Left renal pelvis (tissue), 4 donors: Measurements from ENCODE around the gene GRB10. TPM values are rescaled to one million over a fixed set of nuclear protein-coding genes. Genes with fewer than 3 reads are reported as not detected.
A peak's percentile ranks its signal among the peaks of the same experiment; 100 is the strongest.

Experiments
- DNase-seq, 4 donors: peaks; one replicate each; pipeline ENCODE4 v3.0.0-alpha.2; 2013; ENCODE audit warnings: low read depth in 4 of 4, low spot score in 3 of 4
- polyA plus RNA-seq, 4 donors: library from polyadenylated mRNA; unstranded; fragments of 120-200 nt; gene quantifications; one replicate each; pipeline ENCODE4 v1.2.1, GENCODE V29; 2013; ENCODE audit not compliant: insufficient read length in 4 of 4

The GRB10 gene
- polyA plus RNA-seq, 4 donors: 13.6 to 43.4 (median 31.6) TPM

DNA sequence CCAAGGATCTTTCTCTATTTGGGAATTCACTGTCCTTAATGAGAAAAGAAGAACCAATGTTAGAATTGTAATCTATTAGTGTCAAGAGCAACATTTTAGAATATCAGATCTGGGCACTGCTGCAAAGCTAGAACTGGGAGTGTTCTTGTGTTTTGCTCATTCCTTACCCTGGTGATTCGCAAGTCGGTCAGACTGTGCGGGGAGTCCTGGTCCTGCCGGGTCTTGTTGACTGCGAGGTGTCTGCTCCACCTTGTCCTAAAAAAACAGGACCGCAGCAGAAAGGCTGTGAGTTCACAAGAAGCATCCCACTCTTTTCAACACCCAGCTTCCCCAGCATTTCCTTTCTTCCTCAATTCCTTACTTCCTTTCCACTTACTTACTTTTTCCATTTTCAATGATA, 79.0 kb downstream of the GRB10 start:
- no peak for DNase-seq

DNA sequence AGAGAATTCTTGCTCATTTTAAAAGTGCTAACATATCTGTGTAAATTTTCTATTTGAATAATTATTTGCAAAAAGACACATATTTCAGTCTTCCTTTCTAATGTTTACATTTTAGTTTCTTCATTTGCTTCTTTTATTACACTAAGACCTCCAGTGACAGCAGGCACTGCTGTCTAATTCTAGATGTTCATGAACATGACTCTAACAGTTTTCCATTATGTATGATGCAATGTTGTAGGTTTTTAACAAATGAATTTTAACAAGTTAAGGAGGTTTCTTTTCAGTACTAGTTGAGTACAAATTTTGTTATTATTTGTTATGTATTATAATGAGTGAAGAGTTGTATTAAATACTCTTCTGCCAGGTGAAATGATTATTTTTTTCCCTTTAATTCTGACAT, 83.6 kb downstream of the GRB10 start:
- DNase-seq: no peak

GRCh38 chr7:50697748-50698147, 84.9 kb downstream of the GRB10 start:
- DNase-seq: no peak

- no peak for DNase-seq
Measured at GRCh38 chr7:50696810-50697582, 85.7 kb downstream of the GRB10 start.

DNA sequence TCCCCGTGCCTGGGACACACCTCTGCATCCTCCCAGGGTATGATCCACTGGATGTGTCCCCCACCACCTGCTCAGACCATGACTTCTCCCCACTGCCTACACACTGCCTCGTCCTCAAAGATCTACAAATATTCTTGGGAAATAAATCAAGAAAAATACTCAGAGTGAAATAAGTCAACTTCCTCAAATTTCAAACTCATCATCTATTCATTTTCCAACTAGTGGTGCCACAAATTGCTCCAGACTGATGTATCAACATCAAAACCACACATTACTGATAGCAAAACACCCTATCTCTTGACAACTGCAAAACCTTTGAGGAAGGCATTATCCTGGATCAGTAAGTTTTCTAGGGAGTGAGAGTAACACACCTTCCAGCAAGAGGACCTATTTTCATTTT, 87.7 kb downstream of the GRB10 start:
- DNase-seq: no peak

DNA sequence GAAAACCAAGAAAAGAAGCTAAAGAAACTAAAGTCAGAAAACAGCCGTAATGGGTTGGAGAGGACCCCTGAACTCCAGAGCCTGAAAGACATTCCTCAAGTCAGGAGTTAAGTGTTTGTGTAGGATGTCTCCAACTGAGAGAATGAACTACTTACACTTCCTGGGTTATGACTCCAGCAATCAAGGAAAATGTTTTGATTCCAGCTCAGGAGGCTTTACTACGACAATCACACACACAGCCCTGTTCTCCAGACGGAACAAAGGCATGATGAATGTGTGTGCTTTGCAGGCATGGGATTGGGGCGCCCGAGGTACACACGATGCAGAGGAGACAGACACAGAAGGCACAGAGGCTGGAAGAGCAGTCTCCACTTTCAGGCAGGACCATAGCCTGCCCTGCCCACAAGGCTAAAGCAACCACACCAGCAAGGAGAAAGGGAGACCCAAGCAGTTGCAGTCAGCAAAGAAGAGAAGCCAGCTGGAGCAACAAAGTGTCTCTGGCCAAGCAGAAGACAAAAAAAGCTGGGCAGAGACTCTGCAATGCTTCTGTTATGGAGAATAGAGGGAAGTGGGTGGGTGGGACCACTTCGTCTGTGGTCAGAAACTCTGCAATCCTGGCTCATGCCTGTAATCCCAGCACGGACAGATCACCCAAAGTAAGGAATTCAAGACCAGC, 89.1 kb downstream of the GRB10 start:
- DNase-seq: no peak

- DNase-seq: no peak
Measured at GRCh38 chr7:50690541-50691011, 92.1 kb downstream of the GRB10 start.

DNA sequence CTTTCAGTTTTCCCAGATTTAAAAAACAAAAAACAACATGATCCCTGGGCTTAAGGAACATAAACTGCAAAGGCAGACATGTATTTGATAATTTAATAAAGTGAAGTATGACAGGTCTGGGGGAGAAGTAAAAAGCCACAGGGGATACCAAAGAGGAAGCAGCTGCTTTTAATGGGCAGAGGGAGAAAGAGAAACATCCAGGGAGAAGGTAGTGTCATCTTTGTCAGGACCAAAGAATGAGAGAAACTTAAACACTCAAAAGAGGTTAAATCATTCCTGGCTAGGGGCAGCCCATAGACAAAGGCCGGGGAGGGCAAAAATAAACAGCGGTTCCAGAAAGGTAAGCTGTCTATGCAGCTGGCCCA, 94.5 kb downstream of the GRB10 start:
- DNase-seq: no peak

- DNase-seq: no peak
Measured at GRCh38 chr7:50687575-50688225, 95.0 kb downstream of the GRB10 start.

DNA sequence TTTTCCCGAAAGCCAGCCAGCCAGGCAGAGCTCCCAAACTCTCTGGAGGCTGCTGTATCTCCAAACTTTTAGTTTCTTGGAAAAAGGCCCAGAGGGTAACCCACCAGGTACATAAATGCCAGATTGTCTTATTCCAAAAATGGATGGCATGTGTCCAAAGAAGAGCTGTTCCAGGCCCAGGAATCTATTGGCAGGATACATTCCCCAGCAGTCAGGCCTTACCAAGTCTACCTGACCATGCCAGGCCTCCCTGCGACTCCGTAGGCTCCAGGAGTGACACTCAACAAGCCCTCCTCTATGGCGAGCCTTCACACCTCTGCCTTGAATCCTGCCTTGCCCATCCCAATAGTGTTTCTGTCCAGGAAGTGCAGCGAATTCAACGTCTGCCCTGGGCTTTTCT, 95.6 kb downstream of the GRB10 start:
- DNase-seq: no peak

DNA sequence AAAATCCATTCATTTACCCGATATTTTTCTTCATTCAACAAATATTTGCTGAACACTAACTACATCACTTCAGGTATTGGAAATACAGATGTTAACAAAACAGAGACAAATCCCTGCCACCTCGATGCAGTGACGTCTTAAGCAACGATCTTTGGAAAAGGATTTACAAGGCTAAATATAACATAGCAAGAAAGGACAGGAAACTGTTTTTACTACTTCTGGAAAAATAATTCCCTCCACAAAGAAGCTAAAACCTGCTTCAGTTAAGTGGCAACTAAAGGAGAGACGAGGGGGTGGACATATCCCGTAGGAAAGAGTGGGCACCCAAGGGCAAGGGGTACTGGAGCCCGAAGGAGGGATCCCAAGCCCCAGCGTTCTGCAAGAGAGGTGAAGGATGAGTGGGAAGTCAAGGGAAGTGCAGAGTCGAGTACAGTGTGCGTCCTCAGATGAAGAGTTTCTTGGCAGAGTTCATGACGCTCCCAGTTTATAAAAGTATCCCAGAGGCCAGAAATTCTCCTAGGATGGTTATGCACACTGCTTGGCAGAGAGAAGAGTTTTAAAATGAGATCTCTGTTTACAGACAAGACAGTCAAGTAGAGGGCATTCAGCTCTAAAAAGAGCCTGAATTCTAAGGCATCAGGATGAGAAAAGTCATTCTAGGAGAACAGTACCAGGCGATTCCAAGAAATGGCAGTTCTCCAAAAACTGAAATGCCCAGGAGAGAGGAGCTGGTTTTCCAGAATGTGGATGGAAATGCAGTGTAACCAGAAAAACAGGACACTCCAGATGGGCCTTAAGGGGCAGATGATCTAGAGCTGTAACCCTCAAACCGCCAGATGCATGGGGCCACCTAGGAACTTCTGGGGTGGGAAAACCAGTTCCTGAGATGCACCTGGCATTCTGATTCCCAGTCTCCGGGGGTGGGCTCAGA, 97.3 kb downstream of the GRB10 start:
- DNase-seq: no peak

DNA sequence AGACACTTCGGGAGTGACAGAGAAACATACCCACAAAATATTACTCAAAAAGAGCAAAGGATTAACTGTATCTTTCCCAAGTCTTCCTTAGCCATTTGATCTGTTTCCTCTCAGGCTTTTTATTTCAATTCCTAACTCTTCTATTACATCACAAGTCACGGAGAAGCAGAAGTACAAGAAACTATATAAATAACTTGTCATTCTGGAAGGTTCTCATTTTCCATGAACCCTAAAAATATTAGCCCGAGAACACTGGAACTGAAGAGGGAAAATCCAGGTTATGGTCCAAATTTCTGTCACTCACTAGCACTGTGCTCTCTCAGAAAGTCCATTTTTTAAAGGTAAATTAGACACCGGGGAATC, 98.0 kb downstream of the GRB10 start:
- DNase-seq: no peak

DNA sequence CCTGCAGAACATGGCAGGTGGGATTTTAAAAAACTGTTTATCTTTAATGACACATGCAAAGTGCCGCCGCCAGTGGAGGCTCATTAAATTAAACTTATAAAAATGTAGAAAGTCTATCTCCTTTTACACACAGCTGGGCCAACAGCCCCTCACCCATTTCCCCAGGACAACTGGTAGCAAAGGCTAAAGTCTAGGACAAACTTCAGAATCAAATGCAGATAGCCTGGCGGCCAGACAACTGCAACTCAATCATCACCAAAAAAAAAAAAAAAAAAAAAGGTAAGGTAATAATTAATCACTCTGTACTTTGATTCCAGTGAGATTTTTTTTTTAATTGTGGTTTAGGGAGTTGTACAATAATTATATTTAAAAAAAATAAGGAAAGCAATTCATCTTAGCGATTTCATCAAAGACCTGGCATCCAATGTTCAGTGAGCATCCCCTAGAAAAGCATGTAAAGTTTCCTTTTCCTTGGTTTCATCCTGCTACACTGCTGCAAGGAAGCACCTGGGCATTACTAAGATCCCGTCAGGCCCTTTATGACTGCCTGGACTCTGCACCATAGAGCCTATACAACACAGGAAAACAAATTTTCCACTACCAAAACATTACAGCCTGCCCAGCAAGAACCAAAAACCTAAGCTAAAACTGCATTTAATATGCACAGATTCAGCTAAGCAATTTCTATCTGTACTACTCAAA, 98.5 kb downstream of the GRB10 start:
- no peak for DNase-seq

DNA sequence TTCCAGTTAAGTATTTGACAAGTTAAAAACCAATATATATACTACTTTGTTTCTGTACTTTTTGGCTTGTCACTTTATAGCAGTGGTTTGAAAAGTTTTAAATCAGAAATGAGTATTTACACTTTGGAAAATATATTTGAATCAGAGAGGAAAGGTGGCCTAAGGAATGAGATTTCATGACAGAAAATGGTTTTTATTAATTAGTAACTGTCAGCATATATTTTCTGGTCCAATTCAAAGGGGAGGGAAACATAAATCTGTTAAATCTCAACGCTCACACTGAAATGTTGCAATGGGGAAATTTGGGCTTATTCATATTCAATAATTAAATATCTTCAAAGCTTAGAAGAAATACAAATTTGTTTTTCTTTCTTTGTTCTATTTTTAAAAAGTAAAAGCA, 100.1 kb downstream of the GRB10 start:
- DNase-seq: no peak

DNA sequence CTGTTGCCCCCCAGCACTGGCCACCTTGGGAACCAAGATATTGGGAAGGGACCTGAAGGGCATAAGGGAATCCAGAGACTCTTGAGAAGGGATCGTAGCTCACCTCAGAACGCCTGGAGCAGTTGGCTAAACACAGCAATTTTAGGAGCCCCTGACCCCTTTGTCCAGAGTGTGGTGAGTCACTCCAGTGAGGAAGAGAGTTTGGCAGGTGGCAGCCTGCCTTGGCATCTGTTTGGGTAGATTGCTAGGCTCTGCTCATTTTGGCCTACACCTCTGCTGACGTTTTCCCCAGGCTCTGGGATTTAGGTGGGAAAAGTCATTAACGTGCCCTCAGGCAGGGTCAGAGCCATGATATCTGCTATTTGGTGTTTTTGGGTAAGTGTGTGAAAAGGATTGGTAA, 100.6 kb downstream of the GRB10 start:
- DNase-seq: no peak

GRCh38 chr7:50681432-50682045, 101.2 kb downstream of the GRB10 start:
- no peak for DNase-seq

DNA sequence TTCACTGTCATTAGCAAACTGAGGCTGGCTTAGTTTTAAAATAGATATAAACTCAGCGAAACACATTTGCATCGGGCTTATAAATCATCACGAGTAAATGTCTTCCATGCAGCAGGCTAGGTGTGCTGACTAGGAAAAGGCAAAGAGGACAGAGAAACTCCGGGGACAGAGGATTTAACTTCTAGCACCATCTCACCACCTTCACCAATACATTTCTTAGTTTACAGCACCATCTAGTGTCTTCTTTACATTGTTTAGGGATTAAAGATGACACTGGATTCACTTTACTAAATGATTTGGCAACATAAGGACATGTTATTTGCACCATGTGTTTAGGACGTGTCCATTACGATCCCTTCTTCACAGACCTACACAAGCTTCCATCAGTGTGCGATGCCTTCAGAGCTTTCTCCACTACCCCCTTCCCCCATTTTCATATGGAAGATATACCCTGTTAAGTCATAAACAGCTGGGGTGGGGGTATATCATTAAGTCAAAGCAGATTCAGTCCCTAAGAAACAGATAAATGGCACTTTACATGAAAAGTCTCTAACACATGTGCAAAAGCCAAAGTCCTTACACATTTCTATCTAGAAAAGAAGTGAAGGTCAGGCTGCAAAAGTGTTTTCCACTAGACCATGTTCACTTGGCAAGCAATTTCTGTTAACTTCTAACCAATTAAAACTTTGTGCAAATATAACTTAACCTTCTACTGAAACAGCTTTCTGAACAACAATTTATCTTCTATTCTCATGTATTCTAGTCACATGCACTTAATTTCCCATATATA, 103.3 kb downstream of the GRB10 start:
- DNase-seq: peak in 3 of 4 donors; percentile 16 to 39 (median 16)

GRCh38 chr7:50678586-50678985, 104.1 kb downstream of the GRB10 start:
- DNase-seq: no peak

DNA sequence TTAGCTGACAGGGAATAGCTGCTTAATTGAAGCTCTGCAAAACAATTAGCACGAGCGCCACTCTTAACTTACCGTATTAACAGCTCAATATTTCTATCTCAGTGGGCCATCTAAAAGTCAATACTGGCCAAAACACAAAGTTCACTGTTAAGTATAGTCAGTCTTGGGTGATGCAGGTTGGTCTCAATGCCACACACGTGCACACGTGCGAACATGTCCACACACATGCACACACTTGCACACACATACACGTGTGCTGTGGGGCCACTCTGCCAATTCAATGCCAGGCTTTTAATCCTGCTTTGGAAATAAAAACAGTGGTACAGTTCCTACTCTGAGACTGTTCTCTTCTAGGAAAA, 105.1 kb downstream of the GRB10 start:
- DNase-seq: no peak
